ENCODE data around the gene FMR1NB.

- no peak for TF ChIP-seq CTCF (IDR thresholded peaks at IDR 0.05 in 2 of 3, conservative IDR thresholded peaks at IDR 0.05 in 1 of 3; ENCODE audit: borderline replicate concordance in 1 of 3, insufficient read depth in 1 of 3, low read depth in 2 of 3, low read length in 2 of 3)
- no peak for TF ChIP-seq SIN3A (IDR thresholded peaks at IDR 0.05; ENCODE audit: low read depth)
- TF ChIP-seq ZBTB33 (IDR thresholded peaks at IDR 0.05; ENCODE audit: extremely low read depth, insufficient replicate concordance, low read length), result no peak
- no peak for TF ChIP-seq FOSL1 (IDR thresholded peaks at IDR 0.05; ENCODE audit: low read depth)
- no peak for TF ChIP-seq SP1 (IDR thresholded peaks at IDR 0.05; ENCODE audit: low read depth)
- TF ChIP-seq ATF3 (IDR thresholded peaks at IDR 0.05), result no peak
- no peak for TF ChIP-seq EZH2 (IDR thresholded peaks at IDR 0.05)
- no peak for TF ChIP-seq ZNF274 (IDR thresholded peaks at IDR 0.05; ENCODE audit: low read depth, low read length)
- no peak for TF ChIP-seq MAX (IDR thresholded peaks at IDR 0.05)
- no peak for TF ChIP-seq POLR2AphosphoS5 (IDR thresholded peaks at IDR 0.05; ENCODE audit: low read depth, low read length)
- TF ChIP-seq REST (IDR thresholded peaks at IDR 0.05; ENCODE audit: low read depth), result no peak
- no peak for TF ChIP-seq POLR2A (IDR thresholded peaks at IDR 0.05; ENCODE audit: borderline replicate concordance, extremely low read depth, insufficient read depth, insufficient read length)
- no peak for TF ChIP-seq EZH2phosphoT487 (IDR thresholded peaks at IDR 0.05; ENCODE audit: borderline replicate concordance)
- TF ChIP-seq RAD21 (IDR thresholded peaks at IDR 0.05; ENCODE audit: low read depth), result no peak
Observed at GRCh38 chrX:147953976-147954375, 27.2 kb upstream of the FMR1NB start.
